Loucy (cell line): Measurements from ENCODE around the gene PIK3CD.

ENCODE experiments used
- CTCF ChIP-seq: fragments of 200-600 bp; sonication (generic); conservative IDR thresholded peaks from 2 replicates; pipeline ENCODE4 v1.5.1; 2014; ENCODE audit warnings: mild to moderate bottlenecking, antibody characterized with exemption, low read length
- EZH2phosphoT487 ChIP-seq: fragments of 200-600 bp; IDR thresholded peaks from 2 replicates; pipeline ENCODE4 v1.6.1; 2018; ENCODE audit warnings: antibody characterized with exemption, mild to moderate bottlenecking, moderate library complexity, borderline replicate concordance

GRCh38 chr1:9670085-9670484, 18.6 kb downstream of the PIK3CD start:
- no peak for TF ChIP-seq CTCF
- TF ChIP-seq EZH2phosphoT487: no peak
